Transverse colon (tissue), 4 donors: Measurements from ENCODE around the gene SLC2A1. TPM values are rescaled to one million over a fixed set of nuclear protein-coding genes. Genes with fewer than 3 reads are reported as not detected.

ENCODE experiments used
- DNase-seq: peaks from one replicate; pipeline ENCODE4 v3.0.0-alpha.2; 2019
- H3K27ac ChIP-seq, 4 donors: fragments of 200-600 bp; sonication (generic); 2 replicates each; pipeline ENCODE4 v1.5.1; 2016 to 2018; ENCODE audit warnings: inconsistent platforms in 4 of 4
- H3K27me3 ChIP-seq: fragments of 200-600 bp; sonication (generic); 2 replicates; pipeline ENCODE4 v1.5.1; 2017; ENCODE audit warnings: inconsistent platforms
- H3K36me3 ChIP-seq, 4 donors: fragments of 200-600 bp; sonication (generic); 2 replicates each; pipeline ENCODE4 v1.5.1; 2017 to 2019; ENCODE audit warnings: inconsistent platforms in 4 of 4
- H3K4me1 ChIP-seq, 4 donors: fragments of 200-600 bp; sonication (generic); 2 replicates each; pipeline ENCODE4 v1.5.1; 2017 to 2020; ENCODE audit warnings: inconsistent platforms in 4 of 4
- H3K4me3 ChIP-seq, 4 donors: fragments of 200-600 bp; sonication (generic); 1 replicate in 1 of 4; 2 replicates in 3 of 4; pipeline versions ENCODE4 v1.5.1 to v1.6.1; 2017 to 2019; ENCODE audit warnings: inconsistent platforms in 4 of 4
- H3K9me3 ChIP-seq, 2 donors: fragments of 200-600 bp; sonication (generic); 2 replicates each; pipeline ENCODE4 v1.5.1; 2017 to 2019; ENCODE audit warnings: inconsistent platforms in 2 of 2
- EP300 ChIP-seq: sonication (generic); formaldehyde crosslinking; IDR thresholded peaks from one replicate; pipeline ENCODE4 v1.6.1; 2017; ENCODE audit warnings: antibody characterized with exemption, low read depth
- POLR2A ChIP-seq: fragments of 450-650 bp; IDR thresholded peaks from one replicate; pipeline ENCODE4 v1.6.1; 2016; ENCODE audit warnings: antibody characterized with exemption, mild to moderate bottlenecking, moderate library complexity
- POLR2AphosphoS5 ChIP-seq, 3 donors: sonication (generic); formaldehyde crosslinking; IDR thresholded peaks; one replicate each; pipeline ENCODE4 v1.6.1; 2016; ENCODE audit warnings: antibody characterized with exemption in 3 of 3
- WGBS, 2 donors: methylation state at CpG; one replicate each; pipeline ENCODE4 v1.1.5; 2018; ENCODE audit warnings: low coverage in 1 of 2; 5-methylcytosine and 5-hydroxymethylcytosine counted together
- in situ Hi-C, 4 donors: fragments of 200-750 bp; cut with MboI; loops; one replicate each; pipeline versions ENCODE4 v1.15.0 to v1.15.1; 2017; ENCODE audit warnings: low sequenced_read_pairs in 3 of 4, low pct_ligation_motif_present in 1 of 4, low pct_unique_long_range_greater_than_20kb in 1 of 4
- intact Hi-C: fragments of 100-400 bp; cut with DNase I; formaldehyde crosslinking; loops from one replicate; pipeline ENCODE4 v1.15.1; 2023; ENCODE audit warnings: low total_unique reads
- total RNA-seq, 4 donors: library from RNA; depleted of rRNA; stranded (reverse); fragments of >200 nt; gene quantifications; one replicate each; pipeline ENCODE4 v1.1.0, GENCODE V29; 2016
- TF ChIP-seq, protein P1 (sequence below), 5 experiments: fragments of 200-600 bp in 3 of 5; fragments of 450-650 bp in 2 of 5; sonication (generic) in 3 of 5; IDR thresholded peaks; 1 replicate in 2 of 5; 2 replicates in 3 of 5; pipeline ENCODE4 v1.5.1; 2016 to 2017; ENCODE audit warnings: antibody characterized with exemption in 5 of 5, inconsistent platforms in 3 of 5, mild to moderate bottlenecking in 2 of 5, moderate library complexity in 1 of 5

SLC2A1 gene
- total RNA-seq, 4 donors from 2014 or later, result 37.2 to 98.9 (median 69.1) TPM

DNA sequence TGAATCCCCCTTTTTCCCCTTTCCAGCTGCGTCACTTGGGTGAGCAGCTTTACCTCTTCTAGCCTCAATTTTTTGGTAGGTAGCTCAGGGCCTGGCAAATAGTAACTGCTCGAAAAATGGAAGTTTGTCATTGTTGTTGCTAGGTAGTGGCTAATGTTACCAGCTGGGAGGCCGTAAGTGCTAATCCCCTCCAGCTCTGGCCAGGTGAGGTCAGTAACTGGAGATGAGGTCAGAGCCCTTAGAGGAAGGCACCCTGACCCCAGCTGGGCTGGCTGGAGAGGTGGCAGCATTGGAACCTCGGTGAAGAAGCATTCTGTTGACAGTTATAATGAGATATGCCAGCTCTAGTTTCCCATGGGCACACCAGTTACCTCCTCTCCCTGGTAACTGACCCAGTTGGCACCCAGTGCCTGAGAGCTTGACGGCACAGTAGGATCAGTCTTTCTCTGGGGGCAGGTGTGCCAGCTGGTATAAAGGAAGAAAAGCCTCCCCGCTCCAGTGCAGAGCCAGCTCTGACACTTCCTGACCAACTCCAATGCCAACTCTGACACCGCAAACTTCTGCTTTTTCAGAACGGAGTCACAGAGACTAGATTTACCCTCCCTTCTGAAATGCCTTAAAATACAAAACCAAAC lies 35.0 kb upstream of the SLC2A1 start:
- DNase-seq, result no peak
- WGBS, 2 donors, result 66 to 69% methylated on average over 4 to 8 of the region's 8 CpGs
- intact Hi-C loops (no loop called here), in situ Hi-C loops (no loop called here)
- Histone ChIP-seq H3K4me1 (peaks cover 0 to 5% (median 2%) of the 10 kb centered on the region in 4 donors), H3K27ac (no peak overlapping the region), H3K27me3 (no peaks in the 10 kb centered on the region), H3K36me3 (no peaks in the 10 kb centered on the region), H3K4me3 (no peak overlapping the region), H3K9me3 (no peaks in the 10 kb centered on the region)
- TF ChIP-seq POLR2A, result no peak
- no peak for TF ChIP-seq POLR2AphosphoS5 (IDR thresholded peaks at IDR 0.05)
- TF ChIP-seq EP300, result no peak
- TF ChIP-seq, protein P1, sequence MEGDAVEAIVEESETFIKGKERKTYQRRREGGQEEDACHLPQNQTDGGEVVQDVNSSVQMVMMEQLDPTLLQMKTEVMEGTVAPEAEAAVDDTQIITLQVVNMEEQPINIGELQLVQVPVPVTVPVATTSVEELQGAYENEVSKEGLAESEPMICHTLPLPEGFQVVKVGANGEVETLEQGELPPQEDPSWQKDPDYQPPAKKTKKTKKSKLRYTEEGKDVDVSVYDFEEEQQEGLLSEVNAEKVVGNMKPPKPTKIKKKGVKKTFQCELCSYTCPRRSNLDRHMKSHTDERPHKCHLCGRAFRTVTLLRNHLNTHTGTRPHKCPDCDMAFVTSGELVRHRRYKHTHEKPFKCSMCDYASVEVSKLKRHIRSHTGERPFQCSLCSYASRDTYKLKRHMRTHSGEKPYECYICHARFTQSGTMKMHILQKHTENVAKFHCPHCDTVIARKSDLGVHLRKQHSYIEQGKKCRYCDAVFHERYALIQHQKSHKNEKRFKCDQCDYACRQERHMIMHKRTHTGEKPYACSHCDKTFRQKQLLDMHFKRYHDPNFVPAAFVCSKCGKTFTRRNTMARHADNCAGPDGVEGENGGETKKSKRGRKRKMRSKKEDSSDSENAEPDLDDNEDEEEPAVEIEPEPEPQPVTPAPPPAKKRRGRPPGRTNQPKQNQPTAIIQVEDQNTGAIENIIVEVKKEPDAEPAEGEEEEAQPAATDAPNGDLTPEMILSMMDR (IDR thresholded peaks at IDR 0.05), result no peak

DNA sequence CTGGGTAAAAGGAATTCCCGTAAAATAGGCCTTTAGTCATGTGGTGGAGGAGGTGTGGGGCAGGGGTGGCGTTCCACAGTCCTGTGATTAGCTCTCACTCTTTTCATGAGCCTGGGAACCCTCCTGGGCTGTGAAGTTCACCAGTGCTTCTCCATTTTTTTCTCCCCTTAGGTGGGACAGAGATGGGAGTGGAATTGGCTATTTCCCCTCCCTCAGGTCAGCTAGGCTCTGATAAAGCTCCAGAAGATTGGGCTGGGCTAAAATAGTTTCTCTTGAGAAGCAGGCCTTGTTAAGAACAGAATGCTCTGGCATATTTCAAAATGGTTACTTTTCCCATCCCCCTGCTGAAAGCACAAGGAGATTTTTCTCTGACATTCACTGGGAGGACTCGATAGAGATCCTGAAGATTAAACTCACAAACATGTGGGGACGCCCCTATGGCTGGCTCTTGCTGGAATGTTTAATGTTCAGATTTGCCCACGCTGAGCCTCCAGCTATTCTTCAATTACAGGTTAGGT lies 33.4 kb upstream of the SLC2A1 start:
- Histone ChIP-seq H3K27ac (peak overlapping the region in 1 of 4 donors; percentile 23), H3K4me1 (peaks cover 0 to 5% (median 2%) of the 10 kb centered on the region in 4 donors), H3K4me3 (no peak overlapping the region), H3K27me3 (no peaks in the 10 kb centered on the region), H3K9me3 (no peaks in the 10 kb centered on the region), H3K36me3 (no peaks in the 10 kb centered on the region)
- in situ Hi-C loops, result no loop called here
- intact Hi-C loops, result no loop called here
- WGBS, 2 donors, result 77 to 83% methylated on average over 2 to 5 of the region's 5 CpGs
- DNase-seq, result no peak
- TF ChIP-seq POLR2AphosphoS5 (IDR thresholded peaks at IDR 0.05), result no peak

DNA sequence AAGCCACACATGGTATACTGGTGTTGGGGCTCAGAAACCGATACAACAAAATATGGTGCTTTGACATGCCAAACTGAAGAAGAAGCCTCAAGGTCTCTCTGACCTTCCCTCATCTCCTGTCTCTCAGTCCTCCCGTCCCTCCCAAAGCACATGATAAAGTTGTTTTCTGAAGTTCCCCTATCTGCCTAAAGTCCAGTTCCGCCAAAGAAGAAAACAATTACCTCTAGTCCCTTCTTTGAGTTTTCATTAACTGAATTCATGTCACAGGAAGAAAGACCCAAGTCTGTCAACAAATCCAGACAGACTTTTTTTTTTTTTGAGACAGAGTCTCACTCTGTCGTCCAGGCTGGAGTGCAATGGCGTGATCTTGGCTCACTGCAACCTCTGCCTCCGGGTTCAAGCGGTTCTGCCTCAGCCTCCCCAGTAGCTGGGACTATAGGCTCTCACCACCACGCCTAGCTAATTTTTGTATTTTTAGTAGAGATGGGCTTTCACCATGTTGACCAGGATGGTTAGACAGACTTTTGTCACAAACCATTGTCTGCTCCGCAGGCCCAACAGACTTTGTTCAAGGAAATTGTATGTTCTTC lies 32.2 kb upstream of the SLC2A1 start:
- intact Hi-C loops (no loop called here), in situ Hi-C loops (no loop called here)
- WGBS, 2 donors, result 85 to 100% methylated on average over 1 to 9 of the region's 9 CpGs
- Histone ChIP-seq H3K27me3 (no peaks in the 10 kb centered on the region), H3K9me3 (no peaks in the 10 kb centered on the region), H3K27ac (no peak overlapping the region), H3K4me3 (no peak overlapping the region), H3K36me3 (no peaks in the 10 kb centered on the region), H3K4me1 (no peaks in the 10 kb centered on the region)
- TF ChIP-seq POLR2A, result no peak
- TF ChIP-seq POLR2AphosphoS5 (IDR thresholded peaks at IDR 0.05), result no peak
- TF ChIP-seq EP300, result no peak
- TF ChIP-seq, protein P1 (IDR thresholded peaks at IDR 0.05), result no peak
- DNase-seq, result no peak

DNA sequence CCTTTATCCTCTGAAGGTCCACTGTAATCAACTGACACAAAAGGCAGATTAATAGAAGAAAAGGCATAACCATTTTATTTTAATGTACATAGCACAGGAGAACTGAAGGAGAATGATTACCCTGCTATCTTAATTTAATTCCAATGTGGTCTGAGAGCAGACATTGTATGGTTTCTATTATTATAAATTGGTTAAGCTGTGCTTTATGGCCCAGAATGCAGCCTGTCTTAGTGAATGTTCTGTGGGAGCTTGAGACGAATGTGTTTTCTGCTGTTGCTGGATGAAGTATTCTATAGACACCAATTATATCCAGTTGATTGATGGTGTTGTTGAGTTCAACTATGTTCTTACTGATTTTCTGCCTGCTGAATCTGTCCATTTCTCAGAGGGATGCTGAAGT lies 25.0 kb upstream of the SLC2A1 start:
- no peak for DNase-seq
- WGBS, 2 donors, result 80 to 91% methylated on average over 1 of the region's 1 CpG
- intact Hi-C loops (no loop called here), in situ Hi-C loops (no loop called here)
- no peaks in the 10 kb centered on the region for H3K9me3 ChIP-seq
- H3K4me3 ChIP-seq, result no peak overlapping the region
- peaks cover 0 to 6% (median 2%) of the 10 kb centered on the region in 4 donors for H3K4me1 ChIP-seq
- H3K27ac ChIP-seq, result no peak overlapping the region
- H3K27me3 ChIP-seq, result no peaks in the 10 kb centered on the region
- no peaks in the 10 kb centered on the region for H3K36me3 ChIP-seq
- TF ChIP-seq, protein P1 (IDR thresholded peaks at IDR 0.05), result no peak
- TF ChIP-seq POLR2AphosphoS5 (IDR thresholded peaks at IDR 0.05), result no peak
- no peak for TF ChIP-seq EP300
- TF ChIP-seq POLR2A, result no peak
